ENCODE data around the gene HELZ2. TPM values are rescaled to one million over a fixed set of nuclear protein-coding genes. Genes with fewer than 3 reads are reported as not detected.
A peak's percentile ranks its signal among the peaks of the same experiment; 100 is the strongest.
"Not testable (repeated sequence)": the region's sequence is repeated elsewhere in the genome, so short reads cannot be mapped to it uniquely, and the experiment has no call there.

HELZ2 gene
- total RNA-seq, 2 donors from 2014 or later = 3.1 to 28.8 TPM

GRCh38 chr20:63606686-63607085, 32.6 kb upstream of the HELZ2 start:
- peaks cover 9 to 13% of the 10 kb centered on the region in 2 donors for H3K36me3 Mint-ChIP-seq
- ATAC-seq (no peak), DNase-seq (ENCODE audit: low spot score in 2 of 2) (no peak)
- H3K9me3 Mint-ChIP-seq = no peaks in the 10 kb centered on the region
- H3K27ac Mint-ChIP-seq = no peak overlapping the region

DNA sequence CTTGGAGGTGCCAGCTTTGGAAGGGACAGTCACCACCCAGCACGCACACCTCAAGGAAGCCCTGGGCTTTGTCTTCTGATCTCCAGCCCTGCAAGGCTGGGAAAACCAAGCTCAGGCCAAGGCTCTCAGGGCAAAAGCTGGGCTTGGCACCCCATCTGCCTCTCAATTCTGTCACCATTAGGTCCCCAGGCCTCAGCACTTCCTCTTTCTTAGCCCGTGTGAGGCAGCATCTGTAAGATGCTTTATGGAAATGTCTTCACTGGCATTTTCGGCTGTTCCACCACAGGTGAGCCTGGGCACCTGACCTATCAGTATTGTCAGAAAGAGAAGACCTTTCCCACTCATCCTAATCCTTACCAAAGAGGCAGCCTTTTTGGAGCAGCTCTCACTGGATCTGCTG, 28.3 kb upstream of the HELZ2 start:
- Mint-ChIP-seq H3K9me3 (no peaks in the 10 kb centered on the region), H3K36me3 (peaks cover 13 to 18% of the 10 kb centered on the region in 2 donors), H3K27ac (peak overlapping the region in 1 of 2 donors; percentile 88)
- ATAC-seq (peak in 1 of 2 donors; percentile 25), DNase-seq (ENCODE audit: low spot score in 2 of 2) (no peak)

GRCh38 chr20:63601679-63602078, 27.6 kb upstream of the HELZ2 start:
- ATAC-seq (peak in 1 of 2 donors; percentile 29), DNase-seq (ENCODE audit: low spot score in 2 of 2) (peak in 1 of 2 donors; percentile 74)
- H3K27ac Mint-ChIP-seq, H3K9me3 Mint-ChIP-seq: not testable (repeated sequence)
- H3K36me3 Mint-ChIP-seq = peaks cover 13 to 18% of the 10 kb centered on the region in 2 donors

DNA sequence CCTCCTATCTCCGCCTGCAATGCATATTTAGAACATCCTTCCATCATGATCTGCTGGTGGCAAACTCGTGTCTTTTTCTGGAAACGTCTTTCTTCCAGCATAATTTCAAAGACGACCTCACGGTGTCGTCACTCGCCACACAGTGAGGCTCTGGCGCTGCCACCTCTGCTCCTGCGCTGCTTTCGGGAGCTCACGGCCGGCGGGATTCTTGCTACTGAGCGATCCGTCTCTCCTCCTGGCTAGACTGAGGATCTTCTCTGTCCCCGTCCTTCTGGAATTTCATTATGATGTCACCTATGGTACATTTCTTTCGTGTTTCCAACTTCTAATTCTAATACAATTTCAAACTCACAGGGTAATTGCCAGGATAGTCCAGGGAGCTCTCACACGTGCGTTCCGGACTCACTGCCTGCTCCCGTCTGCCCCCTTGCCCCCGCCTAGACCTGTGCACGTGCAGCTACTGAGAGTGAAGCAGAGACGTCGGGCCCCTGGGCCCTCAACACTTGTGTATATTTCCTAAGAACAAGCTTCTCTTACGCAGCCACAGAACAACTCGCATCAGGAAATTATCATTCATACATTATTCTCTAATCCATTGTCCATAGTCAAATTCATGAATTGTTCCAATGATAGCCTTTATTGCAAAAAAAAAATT, 25.5 kb upstream of the HELZ2 start:
- H3K9me3 Mint-ChIP-seq = no peaks in the 10 kb centered on the region
- DNase-seq (ENCODE audit: low spot score in 2 of 2) (no peak), ATAC-seq (no peak)
- peak overlapping the region in 1 of 2 donors; percentile 36 for H3K27ac Mint-ChIP-seq
- peaks cover 13 to 18% of the 10 kb centered on the region in 2 donors for H3K36me3 Mint-ChIP-seq

GRCh38 chr20:63598479-63599395, 24.7 kb upstream of the HELZ2 start:
- no peaks in the 10 kb centered on the region for H3K9me3 Mint-ChIP-seq
- H3K36me3 Mint-ChIP-seq = peaks cover 13 to 18% of the 10 kb centered on the region in 2 donors
- ATAC-seq (no peak), DNase-seq (ENCODE audit: low spot score in 2 of 2) (no peak)
- no peak overlapping the region for H3K27ac Mint-ChIP-seq

- no peaks in the 10 kb centered on the region for H3K9me3 Mint-ChIP-seq
- peaks cover 9 to 21% of the 10 kb centered on the region in 2 donors for H3K36me3 Mint-ChIP-seq
- H3K27ac Mint-ChIP-seq = no peak overlapping the region
- no peak for ATAC-seq
- no peak for DNase-seq (ENCODE audit: low spot score in 2 of 2)
Measured at GRCh38 chr20:63597651-63598478, 23.8 kb upstream of the HELZ2 start.

DNA sequence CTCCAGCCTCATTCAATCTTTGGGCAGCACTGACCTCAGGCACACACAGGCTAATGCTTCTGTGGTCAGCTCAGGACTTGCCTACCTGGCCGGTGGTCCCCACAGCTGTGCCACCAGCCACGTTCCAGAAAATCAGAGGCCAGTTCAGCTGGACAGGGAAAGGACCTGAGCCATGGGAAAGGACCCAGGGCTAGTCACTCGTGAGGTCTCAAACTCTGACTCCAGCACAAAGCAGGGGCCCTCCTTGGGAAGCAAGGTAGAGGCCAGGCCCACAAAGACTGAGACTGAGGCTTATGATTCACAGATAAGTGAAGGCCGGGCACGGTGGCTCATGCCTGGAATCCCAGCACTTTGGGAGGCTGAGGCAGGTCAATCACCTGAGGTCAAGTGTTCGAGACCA, 22.4 kb upstream of the HELZ2 start:
- no peak for DNase-seq (ENCODE audit: low spot score in 2 of 2)
- Mint-ChIP-seq H3K27ac (no peak overlapping the region), H3K36me3 (peaks cover 0 to 17% of the 10 kb centered on the region in 2 donors), H3K9me3 (no peaks in the 10 kb centered on the region)
- ATAC-seq = no peak

GRCh38 chr20:63595416-63596127, 21.5 kb upstream of the HELZ2 start:
- DNase-seq (ENCODE audit: low spot score in 2 of 2) (no peak), ATAC-seq (no peak)
- H3K36me3 Mint-ChIP-seq = peaks cover 0 to 23% of the 10 kb centered on the region in 2 donors
- no peak overlapping the region for H3K27ac Mint-ChIP-seq
- no peaks in the 10 kb centered on the region for H3K9me3 Mint-ChIP-seq

- DNase-seq (ENCODE audit: low spot score in 2 of 2) = no peak
- no peak for ATAC-seq
- Mint-ChIP-seq H3K9me3 (no peaks in the 10 kb centered on the region), H3K27ac (no peak overlapping the region), H3K36me3 (peaks cover 0 to 15% of the 10 kb centered on the region in 2 donors)
Measured at GRCh38 chr20:63594043-63594561, 20.1 kb upstream of the HELZ2 start.

DNA sequence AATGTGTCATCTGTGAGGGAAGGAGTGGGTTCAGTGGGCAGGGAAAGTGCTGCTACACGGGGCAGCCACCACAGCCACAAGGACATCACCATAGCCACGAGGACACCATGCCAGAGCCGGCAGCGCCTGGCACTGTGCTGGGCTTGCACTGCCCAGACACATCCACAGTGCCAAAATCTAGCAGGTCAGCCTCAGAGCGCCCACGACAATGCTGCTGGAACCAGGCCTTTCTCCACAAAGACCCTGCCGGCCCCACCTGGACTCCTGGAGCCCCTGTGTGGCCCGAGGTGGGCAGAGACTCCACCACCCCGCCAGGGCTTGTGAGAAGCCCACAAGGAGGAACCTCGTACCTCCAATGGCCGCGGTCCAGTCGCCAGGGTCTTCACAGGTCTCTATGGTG, 18.6 kb upstream of the HELZ2 start:
- Mint-ChIP-seq H3K36me3 (peaks cover 0 to 18% of the 10 kb centered on the region in 2 donors), H3K27ac (no peak overlapping the region)
- no peak for DNase-seq (ENCODE audit: low spot score in 2 of 2)

DNA sequence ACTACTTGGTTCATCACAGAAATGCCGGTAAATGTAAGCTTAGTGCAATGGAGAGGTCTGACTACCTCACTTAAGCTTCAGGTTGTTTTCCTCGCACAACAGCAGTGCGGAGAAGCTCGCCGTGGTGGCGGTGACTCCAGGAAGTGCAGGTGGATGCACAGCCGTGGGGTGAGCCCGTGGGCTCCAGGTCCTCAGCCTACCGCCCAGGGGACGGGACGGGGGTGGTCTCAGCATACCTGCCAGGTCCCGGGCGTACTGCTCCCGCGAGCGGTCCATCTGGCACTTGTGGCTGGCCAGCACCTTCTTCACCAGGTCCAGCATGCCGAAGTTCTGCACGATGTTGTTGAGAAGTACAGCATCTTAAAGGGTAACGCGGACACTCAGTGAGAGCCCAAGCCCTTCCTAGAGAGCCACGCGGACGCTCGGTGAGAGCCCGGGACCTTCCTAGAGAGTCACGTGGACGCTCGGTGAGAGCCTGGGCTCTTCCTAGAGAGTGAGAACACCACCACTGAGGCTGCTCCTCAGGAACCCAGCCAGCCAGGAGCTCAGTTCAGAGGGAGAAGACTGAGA, 17.8 kb upstream of the HELZ2 start:
- Mint-ChIP-seq H3K36me3 (peaks cover 0 to 18% of the 10 kb centered on the region in 2 donors), H3K27ac (no peak overlapping the region), H3K9me3 (no peaks in the 10 kb centered on the region)
- ATAC-seq (no peak), DNase-seq (ENCODE audit: low spot score in 2 of 2) (no peak)

More for the DNA sequence above, 18.6 kb upstream of the HELZ2 start:
- H3K9me3 Mint-ChIP-seq = no peaks in the 10 kb centered on the region
- ATAC-seq = no peak

GRCh38 chr20:63591147-63591533, 17.1 kb upstream of the HELZ2 start:
- ATAC-seq (no peak), DNase-seq (ENCODE audit: low spot score in 2 of 2) (no peak)
- Mint-ChIP-seq H3K36me3 (peaks cover 0 to 18% of the 10 kb centered on the region in 2 donors), H3K27ac (no peak overlapping the region), H3K9me3 (no peaks in the 10 kb centered on the region)

DNA sequence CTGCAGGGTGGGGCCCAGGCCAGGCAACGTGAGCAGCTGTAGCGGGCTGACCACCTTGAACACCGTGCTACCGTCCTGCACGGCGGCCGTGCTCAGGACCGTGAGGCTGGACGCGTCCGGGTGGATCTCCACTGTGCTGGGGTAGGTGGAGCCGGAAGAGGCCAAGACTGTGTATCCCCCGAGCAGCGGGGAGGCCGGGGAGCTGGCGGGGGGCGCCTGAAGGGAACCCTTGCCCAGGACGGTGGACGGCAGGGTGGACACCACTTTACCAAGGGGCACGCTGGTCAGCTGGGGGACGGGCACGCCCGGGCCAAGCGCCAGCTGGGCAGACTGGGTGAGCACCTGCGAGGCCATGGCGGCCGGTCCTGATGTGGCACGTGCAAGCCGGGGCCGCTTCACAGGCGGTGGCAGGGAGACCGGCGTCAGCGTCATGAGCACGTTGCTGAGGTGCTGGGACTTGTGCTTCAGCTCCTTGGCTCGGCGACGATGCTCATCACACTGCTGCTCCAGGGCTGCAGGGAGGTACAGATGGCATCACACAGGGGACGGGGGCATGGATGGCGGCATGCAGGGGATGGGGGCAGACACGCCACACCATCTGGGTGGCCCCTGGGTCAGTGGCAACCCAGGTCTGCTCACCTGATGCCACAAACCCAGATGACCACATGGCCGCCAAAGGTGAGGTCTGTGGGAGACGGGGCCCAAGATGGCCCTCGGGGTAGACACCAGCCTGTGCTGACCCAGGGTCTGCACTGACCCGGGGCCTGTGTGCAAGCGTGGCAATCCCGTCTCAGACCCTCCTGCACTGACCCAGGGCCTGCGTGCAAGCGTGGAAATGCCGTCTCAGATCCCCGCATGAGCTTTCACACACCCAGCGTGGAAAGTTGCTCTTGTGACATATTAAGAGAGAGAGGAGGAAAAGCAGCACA, 16.4 kb upstream of the HELZ2 start:
- H3K9me3 Mint-ChIP-seq = no peaks in the 10 kb centered on the region
- DNase-seq (ENCODE audit: low spot score in 2 of 2) (no peak), ATAC-seq (no peak)
- peak overlapping the region in 1 of 2 donors; percentile 39 for H3K27ac Mint-ChIP-seq
- H3K36me3 Mint-ChIP-seq = peaks cover 0 to 18% of the 10 kb centered on the region in 2 donors

- ATAC-seq (no peak), DNase-seq (ENCODE audit: low spot score in 2 of 2) (no peak)
- H3K9me3 Mint-ChIP-seq = no peaks in the 10 kb centered on the region
- peak overlapping the region in 1 of 2 donors; percentile 39 for H3K27ac Mint-ChIP-seq
- H3K36me3 Mint-ChIP-seq = peaks cover 0 to 18% of the 10 kb centered on the region in 2 donors
Measured at GRCh38 chr20:63589261-63590217, 15.5 kb upstream of the HELZ2 start.

Data from activated naive CD4-positive, alpha-beta T cell treated with anti-CD3 and anti-CD28 coated beads, Interleukin-2, amount 50 U/mL, for 72 hours (primary cell).